Hepatocyte (in vitro differentiated cells): ENCODE data around the gene OLFM4. TPM values are rescaled to one million over a fixed set of nuclear protein-coding genes. Genes with fewer than 3 reads are reported as not detected.

Experiments used
- DNase-seq: peaks from one replicate; pipeline ENCODE4 v3.0.0-alpha.2; 2016; ENCODE audit warnings: low spot score
- H2AFZ ChIP-seq: fragments of 200-600 bp; sonication (generic); 2 replicates; pipeline ENCODE4 v1.6.0; 2016; ENCODE audit warnings: antibody characterized with exemption, mild to moderate bottlenecking
- H3K27ac ChIP-seq: fragments of 200-600 bp; sonication (generic); 2 replicates; pipeline ENCODE4 v1.5.1; 2016; ENCODE audit warnings: mild to moderate bottlenecking
- H3K27me3 ChIP-seq: fragments of 200-600 bp; sonication (generic); 2 replicates; pipeline ENCODE4 v1.6.1; 2016
- H3K36me3 ChIP-seq: fragments of 200-600 bp; sonication (generic); replicated peaks from 2 replicates; pipeline ENCODE4 v1.5.1; 2016; ENCODE audit warnings: low read depth; ENCODE audit not compliant: insufficient read depth
- H3K4me1 ChIP-seq: fragments of 200-600 bp; sonication (generic); 2 replicates; pipeline ENCODE4 v1.5.1; 2016; ENCODE audit warnings: mild to moderate bottlenecking, moderate library complexity; ENCODE audit not compliant: insufficient read depth
- H3K4me2 ChIP-seq: fragments of 200-600 bp; sonication (generic); 2 replicates; pipeline ENCODE4 v1.6.0; 2016
- H3K4me3 ChIP-seq: fragments of 200-600 bp; sonication (generic); 2 replicates; pipeline ENCODE4 v1.5.1; 2016; ENCODE audit warnings: mild to moderate bottlenecking
- H3K79me2 ChIP-seq: fragments of 200-600 bp; sonication (generic); 2 replicates; pipeline ENCODE4 v1.6.0; 2017; ENCODE audit warnings: mild to moderate bottlenecking
- H3K9me2 ChIP-seq: fragments of 200-600 bp; sonication (generic); replicated peaks from 2 replicates; pipeline ENCODE4 v1.6.0; 2017; ENCODE audit warnings: mild to moderate bottlenecking; ENCODE audit not compliant: insufficient read depth
- H3K9me3 ChIP-seq: fragments of 200-600 bp; sonication (generic); 2 replicates; pipeline ENCODE4 v1.5.1; 2016; ENCODE audit warnings: low read depth, mild to moderate bottlenecking
- H4K20me1 ChIP-seq: fragments of 200-600 bp; sonication (generic); 2 replicates; pipeline ENCODE4 v1.6.0; 2016; ENCODE audit warnings: mild to moderate bottlenecking; ENCODE audit not compliant: insufficient read depth, poor library complexity, severe bottlenecking
- CTCF ChIP-seq: fragments of 200-600 bp; sonication (generic); IDR thresholded peaks from 2 replicates; pipeline ENCODE4 v1.5.1; 2016; ENCODE audit warnings: antibody characterized with exemption, mild to moderate bottlenecking; ENCODE audit not compliant: poor library complexity
- EZH2 ChIP-seq: fragments of 200-600 bp; sonication (generic); IDR thresholded peaks from 2 replicates; pipeline ENCODE4 v1.6.1; 2016; ENCODE audit warnings: antibody characterized with exemption, mild to moderate bottlenecking, borderline replicate concordance
- EZH2phosphoT487 ChIP-seq: fragments of 200-600 bp; sonication (generic); IDR thresholded peaks from one replicate; pipeline ENCODE4 v1.6.1; 2018; ENCODE audit warnings: antibody characterized with exemption, mild to moderate bottlenecking, low read depth, moderate library complexity; ENCODE audit not compliant: unreplicated experiment, severe bottlenecking
- WGBS: methylation state at CpG from one replicate; pipeline ENCODE4 v1.1.6; 2016; ENCODE audit warnings: low lambda C conversion rate; ENCODE audit errors: missing lambda C conversion rate; 5-methylcytosine and 5-hydroxymethylcytosine counted together
- polyA plus RNA-seq: library from polyadenylated mRNA; unstranded; fragments of >200 nt; fragmentation: Nextera tagmentation; extraction: Ambion mirVana; gene quantifications from 2 replicates; pipeline ENCODE4 v1.2.1, GENCODE V29; 2016
- total RNA-seq: library from RNA; depleted of rRNA; stranded (reverse); fragments of >200 nt; gene quantifications from 2 replicates; pipeline ENCODE4 v1.2.3, GENCODE V29; 2014

The OLFM4 gene
- total and polyA plus RNA-seq, 2 experiments from 2014 or later: 4.5 to 20.7 TPM

GRCh38 chr13:53042877-53043276 lies 14.3 kb downstream of the OLFM4 start:
- peak overlapping the region; percentile 52 for H3K4me2 ChIP-seq
- H3K27ac ChIP-seq: peak overlapping the region; percentile 10
- WGBS: 63% methylated on average over 4 of the region's 4 CpGs

GRCh38 chr13:53043398-53043797 lies 14.8 kb downstream of the OLFM4 start:
- H2AFZ ChIP-seq: no peak overlapping the region
- H3K4me1 ChIP-seq: peaks cover 13% of the 10 kb centered on the region
- no peak overlapping the region for H3K4me3 ChIP-seq
- DNase-seq: no peak
- no peaks in the 10 kb centered on the region for H3K79me2 ChIP-seq
- peak overlapping the region; percentile 52 for H3K4me2 ChIP-seq
- no peaks in the 10 kb centered on the region for H3K9me2 ChIP-seq
- no peaks in the 10 kb centered on the region for H3K27me3 ChIP-seq
- TF ChIP-seq CTCF: no peak
- TF ChIP-seq EZH2phosphoT487: no peak
- TF ChIP-seq EZH2: no peak
- H3K27ac ChIP-seq: peak overlapping the region; percentile 10
- no peaks in the 10 kb centered on the region for H3K9me3 ChIP-seq
- H3K36me3 ChIP-seq: no peaks in the 10 kb centered on the region
- H4K20me1 ChIP-seq: no peaks in the 10 kb centered on the region
- WGBS: 42% methylated on average over 2 of the region's 2 CpGs

More at GRCh38 chr13:53042877-53043276, 14.3 kb downstream of the OLFM4 start:
- H3K79me2 ChIP-seq: no peaks in the 10 kb centered on the region
- TF ChIP-seq EZH2phosphoT487 (no peak), EZH2 (no peak), CTCF (no peak)
- H3K27me3 ChIP-seq: no peaks in the 10 kb centered on the region
- H3K4me3 ChIP-seq: no peak overlapping the region
- no peaks in the 10 kb centered on the region for H4K20me1 ChIP-seq
- H3K36me3 ChIP-seq: no peaks in the 10 kb centered on the region
- no peaks in the 10 kb centered on the region for H3K9me2 ChIP-seq
- H2AFZ ChIP-seq: no peak overlapping the region
- H3K9me3 ChIP-seq: no peaks in the 10 kb centered on the region
- no peak for DNase-seq
- H3K4me1 ChIP-seq: peaks cover 13% of the 10 kb centered on the region

- H3K36me3 ChIP-seq: no peaks in the 10 kb centered on the region
- no peak overlapping the region for H3K27ac ChIP-seq
Measured at GRCh38 chr13:53045189-53045588, 16.6 kb downstream of the OLFM4 start.

More at GRCh38 chr13:53045189-53045588, 16.6 kb downstream of the OLFM4 start:
- Histone ChIP-seq H3K4me2 (no peak overlapping the region), H3K4me3 (no peak overlapping the region), H3K9me3 (no peaks in the 10 kb centered on the region), H3K27me3 (no peaks in the 10 kb centered on the region), H4K20me1 (no peaks in the 10 kb centered on the region), H3K4me1 (peaks cover 13% of the 10 kb centered on the region), H3K79me2 (no peaks in the 10 kb centered on the region), H3K9me2 (no peaks in the 10 kb centered on the region), H2AFZ (no peak overlapping the region)
- TF ChIP-seq CTCF (no peak), EZH2phosphoT487 (no peak), EZH2 (no peak)
- peak; percentile 50 for DNase-seq
